HG02571 (cell line): ENCODE data around the gene PNCK.

Experiments
- ATAC-seq: cut with Tn5 transposase; IDR thresholded peaks from one replicate; pipeline ENCODE4 v1.9.1; 2021; ENCODE audit warnings: mild to moderate bottlenecking, moderate library complexity; ENCODE audit not compliant: unreplicated experiment

PNCK gene

DNA sequence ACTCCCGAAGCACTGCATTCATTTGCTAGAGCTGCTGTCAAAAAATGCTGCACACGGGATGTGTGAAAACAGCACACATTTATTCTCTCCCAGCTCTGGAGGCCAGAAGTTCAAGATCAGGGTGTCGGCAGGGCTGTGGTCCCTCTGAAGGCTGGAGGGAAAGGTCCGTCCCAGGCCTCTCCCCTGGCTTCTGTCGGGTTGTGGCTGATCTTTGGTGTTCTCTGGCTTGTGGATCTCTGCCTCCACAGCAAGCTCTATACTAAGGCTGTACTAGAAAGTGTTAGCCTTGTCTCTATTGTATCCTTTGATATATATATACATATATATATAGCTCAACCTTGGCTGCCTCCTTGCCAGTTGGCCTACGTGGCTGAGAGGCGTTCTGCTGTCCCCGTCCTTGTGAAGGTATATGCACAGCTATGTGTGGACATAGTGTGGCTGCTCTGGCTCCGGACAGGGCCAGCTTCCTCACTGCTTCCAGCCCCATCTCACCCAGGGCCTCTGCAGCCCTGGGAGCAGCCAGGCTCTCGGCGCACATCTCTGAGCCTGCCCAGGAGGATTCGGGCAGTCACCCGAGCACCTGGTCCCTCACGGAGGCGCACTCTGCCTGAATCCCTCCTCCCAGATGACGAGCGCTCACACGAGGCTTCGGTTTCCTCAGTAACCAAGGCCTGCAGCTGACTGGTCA lies 41.6 kb downstream of the PNCK start:
- no peak for ATAC-seq

DNA sequence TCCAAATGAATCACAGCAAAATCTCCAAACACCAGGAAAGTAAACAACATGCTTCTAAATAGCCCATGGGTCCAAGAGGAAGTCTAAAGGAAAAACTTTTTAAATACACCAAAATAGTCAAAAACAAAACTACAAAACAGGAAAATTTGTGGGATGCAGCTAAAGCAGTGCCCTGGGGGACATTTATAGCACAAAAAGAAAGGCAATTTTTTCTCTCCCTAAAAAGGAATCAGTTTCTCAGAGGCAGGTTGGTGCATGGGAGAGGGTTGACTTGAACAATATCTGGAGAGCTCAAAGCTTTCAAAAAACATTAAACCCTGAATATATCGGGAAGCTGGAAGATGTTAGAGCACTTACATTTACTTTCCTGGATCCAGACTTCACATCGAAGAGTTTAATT lies 42.3 kb downstream of the PNCK start:
- ATAC-seq: no peak

DNA sequence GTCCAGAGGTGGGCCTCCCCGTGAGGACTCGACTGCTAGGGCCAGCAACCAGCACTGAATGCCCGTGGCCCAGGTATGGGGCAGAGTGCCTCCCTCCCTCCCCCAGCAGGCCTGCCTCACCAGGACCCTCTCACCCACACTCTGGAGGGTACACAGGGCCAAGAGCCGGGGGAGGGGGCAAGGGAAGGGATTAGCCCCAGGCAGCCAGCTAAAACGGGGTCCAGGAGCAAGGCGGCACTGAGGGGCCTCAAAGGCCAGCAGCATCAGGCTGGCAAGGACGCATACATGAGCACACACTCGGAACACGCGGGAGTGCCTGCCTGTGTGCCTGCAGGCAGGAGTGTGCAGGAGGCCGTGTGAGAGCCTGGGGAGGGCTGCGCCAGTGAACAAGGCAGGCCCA lies 44.9 kb downstream of the PNCK start:
- no peak for ATAC-seq

DNA sequence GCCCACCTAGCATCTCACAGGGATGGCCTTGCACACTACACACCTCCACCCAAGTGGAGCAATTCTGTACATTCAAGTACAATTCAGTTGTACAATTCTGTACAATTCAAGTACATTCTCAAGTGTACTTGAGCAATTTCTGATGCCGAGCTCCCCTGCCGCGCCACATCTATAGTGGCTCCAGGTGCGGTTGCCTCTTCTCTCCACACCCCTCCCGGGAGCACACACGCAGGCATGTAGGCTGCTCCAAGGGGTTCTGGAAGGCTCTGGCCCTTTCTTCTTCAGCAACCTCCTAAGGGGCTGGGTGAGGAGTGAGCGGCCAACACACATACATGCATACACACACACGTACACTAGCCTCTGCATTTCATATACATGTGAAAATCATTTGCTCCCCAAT lies 45.5 kb downstream of the PNCK start:
- no peak for ATAC-seq

DNA sequence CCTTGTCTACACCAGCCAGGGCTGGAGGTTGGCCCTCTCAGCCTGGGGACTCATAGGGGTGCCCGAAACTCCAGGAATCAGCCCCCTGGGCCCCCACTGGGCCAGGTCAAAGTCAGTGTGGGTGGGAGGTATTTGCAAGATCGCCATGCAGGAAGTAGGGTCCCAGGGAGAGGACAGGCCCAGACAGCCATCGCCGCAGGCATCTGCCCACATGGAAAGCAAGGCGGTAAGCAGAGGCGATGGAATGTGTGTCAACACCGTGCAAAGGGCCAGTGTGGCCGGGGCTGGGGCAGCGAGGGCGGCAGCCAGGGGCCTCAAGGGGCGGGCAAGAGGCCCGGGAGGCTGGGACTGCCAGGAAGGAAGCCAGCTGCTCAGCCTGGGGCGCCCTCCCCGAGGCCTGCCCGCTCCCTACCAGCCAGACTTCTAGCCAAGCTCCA lies 45.9 kb downstream of the PNCK start:
- ATAC-seq: no peak

DNA sequence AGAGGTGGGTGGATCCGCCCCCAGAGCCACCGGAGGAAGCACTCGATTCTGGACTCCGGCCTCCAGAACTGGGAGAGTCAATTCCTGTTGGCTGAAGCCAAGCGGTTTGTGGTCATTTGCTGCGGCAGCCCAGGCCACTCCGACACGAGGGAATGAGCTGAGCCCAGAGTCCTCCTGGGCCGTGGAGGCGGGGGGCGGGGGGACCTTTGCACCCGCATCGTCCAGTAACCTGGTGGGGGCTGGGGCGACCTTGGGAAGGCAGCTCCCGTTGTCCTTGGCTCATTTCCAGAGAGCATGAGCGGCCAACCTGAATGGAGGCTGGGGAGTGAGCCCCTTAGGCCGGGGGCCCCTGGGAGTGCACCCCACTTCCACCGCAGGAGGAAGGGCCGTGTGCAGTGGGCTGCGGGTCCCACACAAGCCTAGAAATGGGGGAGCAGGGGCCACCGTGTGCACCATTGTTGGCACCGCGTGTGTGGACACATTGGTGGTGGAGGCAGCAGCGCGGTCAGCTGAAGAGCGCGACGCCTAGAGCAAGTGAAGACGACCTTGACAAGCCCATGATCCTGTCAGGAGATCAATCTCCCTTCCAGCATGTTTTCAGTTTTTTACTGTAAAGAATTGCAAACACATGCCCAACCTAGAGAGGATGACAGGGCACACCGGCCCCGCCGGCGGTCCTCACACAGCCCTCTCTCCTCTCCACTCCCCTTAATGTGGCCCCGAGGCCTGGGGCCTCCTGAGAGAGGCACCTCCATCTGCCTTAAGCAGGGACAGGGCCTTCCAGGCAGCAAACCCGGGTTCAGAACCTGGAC lies 46.5 kb downstream of the PNCK start:
- no peak for ATAC-seq

DNA sequence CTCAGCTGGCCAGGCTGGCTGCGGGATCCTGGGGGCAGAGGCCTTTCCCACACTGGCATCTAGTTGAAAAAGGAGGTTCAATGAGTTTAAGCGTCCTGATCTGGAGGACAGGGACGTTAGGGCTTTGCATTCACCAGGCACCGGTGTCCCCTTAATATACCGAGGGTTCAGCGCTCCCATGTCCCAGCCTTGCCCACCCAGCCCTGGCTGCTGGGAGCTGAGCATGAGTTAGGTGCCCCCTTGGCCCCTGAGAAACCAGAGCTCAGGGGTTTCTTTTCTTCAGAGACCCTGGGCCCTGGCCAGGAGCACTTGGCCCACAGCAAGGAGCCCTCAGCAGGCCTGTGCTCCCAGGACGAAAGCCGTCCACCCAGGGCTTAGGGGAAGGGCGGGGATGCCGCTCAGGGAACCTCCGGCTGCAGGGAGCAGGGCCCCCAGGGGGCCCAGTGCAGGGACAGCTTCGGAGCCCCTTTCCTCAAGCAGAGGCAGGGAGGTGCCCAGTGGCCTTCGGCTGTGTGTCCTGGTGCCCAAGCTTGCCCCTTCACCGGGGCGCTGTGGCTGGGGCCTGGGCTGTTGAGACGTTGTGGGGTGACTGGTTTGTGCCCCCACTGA lies 47.5 kb downstream of the PNCK start:
- no peak for ATAC-seq

DNA sequence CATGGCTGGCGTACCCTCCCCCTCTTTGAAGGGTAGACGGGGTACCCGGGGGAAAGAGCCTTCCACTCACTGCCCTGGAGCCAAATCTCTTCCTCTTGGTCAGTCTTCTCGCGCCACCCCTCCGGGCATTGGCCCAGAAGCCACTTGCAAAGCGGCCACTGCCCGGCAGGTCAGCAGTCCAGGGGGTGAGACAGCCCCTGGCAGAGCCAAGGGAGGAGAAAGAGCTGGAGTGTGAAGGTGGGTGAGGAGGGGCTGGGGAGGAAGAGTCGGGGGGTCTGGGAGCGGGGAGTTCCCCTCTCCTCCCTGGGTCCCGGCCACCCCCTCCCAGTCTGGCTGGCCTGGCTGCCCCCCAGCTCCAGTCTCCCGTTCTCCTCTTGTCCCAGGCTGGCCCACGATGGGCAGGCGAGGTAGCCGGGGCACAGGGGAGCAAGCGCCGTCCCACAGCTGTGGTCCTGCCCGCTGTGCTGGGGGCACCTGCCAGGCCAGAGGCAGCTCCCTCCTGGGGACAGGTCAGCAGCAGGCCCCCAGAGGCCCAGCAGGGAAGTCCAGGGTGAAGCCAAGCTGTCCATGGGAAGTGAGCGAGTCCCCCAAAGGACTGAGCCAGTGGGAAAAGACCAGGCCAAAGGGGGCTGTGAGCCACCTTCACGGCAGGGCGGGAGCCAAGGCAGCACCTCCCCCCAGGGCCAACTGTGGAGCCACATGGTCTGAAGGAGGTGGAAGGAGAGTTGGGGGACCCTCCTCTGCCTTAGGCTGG lies 48.2 kb downstream of the PNCK start:
- no peak for ATAC-seq

DNA sequence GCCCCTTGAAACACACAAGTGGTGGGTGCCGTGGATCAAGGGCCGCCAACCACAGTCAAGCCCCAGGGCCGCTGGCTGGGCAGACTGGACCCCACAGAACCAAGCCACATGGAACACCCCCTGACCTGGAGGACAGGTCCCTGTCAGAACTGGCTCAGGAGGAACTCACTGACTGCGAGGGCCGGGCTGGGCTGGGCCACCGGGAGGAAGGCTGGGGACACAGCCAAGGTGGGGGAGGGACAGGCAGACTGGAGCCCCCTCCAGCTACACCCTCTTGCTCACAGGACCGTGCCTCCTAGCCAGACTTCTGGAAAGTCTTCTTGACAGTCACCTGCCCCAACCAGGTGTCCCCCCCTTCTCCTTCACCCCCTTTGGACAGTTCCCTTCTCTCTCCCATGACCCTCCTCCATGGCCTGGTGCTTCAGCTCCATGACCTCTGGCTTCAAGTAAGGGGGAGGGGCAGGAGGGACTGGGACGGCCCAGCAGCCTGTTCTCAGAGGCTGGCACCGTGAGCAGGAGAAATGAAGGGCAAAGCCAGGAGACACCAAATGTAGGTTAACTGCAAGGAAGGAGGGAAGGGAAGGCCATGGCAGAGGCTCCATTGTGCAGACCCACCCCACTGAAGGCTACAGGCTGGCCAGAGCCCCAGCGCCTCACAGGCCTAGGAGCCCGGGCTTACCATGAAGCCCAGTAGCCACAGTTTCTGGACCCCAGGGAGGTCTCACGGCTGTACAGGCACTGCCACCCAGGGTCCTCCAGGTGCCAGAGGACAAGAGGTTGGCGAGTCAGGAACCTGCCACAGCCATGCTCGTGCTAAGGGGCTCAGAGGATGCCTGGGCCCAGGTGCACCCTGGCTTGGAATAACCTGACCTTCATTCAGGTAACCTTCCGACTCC lies 49.2 kb downstream of the PNCK start:
- ATAC-seq: no peak

DNA sequence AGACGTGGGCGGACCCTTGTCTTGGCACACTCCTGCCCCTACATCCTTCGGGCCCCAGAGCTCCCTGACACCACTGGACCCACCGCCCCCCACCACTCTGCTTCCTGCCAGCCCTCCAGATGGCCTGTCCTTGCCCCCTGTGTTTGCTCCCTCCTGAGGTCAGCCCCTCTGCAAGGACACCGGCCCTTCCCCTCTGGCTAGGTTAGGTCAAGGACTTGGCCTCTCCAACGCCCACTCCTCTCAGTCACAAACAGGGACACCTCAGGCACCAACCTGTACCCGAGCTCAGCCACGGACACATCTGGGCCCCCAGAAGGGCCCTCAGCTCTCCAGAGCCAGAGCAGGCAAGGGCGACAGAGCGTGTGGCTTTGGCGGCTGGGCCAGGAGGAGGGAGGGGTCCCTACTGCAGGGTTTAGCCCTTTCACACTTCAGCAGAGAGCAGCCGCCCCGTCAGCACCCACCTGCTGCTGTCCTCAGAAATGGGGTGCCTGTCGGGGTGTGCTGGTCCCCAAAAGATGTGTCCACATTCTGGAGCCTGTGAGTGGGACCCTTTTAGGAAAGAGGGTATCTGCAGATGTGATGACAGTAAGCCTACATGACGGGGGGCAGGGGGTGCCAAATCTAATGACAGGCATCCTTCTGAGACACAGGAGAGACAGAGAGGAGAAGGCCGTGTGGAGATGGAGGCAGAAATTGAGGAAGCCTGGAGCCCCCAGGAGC lies 50.1 kb downstream of the PNCK start:
- no peak for ATAC-seq

DNA sequence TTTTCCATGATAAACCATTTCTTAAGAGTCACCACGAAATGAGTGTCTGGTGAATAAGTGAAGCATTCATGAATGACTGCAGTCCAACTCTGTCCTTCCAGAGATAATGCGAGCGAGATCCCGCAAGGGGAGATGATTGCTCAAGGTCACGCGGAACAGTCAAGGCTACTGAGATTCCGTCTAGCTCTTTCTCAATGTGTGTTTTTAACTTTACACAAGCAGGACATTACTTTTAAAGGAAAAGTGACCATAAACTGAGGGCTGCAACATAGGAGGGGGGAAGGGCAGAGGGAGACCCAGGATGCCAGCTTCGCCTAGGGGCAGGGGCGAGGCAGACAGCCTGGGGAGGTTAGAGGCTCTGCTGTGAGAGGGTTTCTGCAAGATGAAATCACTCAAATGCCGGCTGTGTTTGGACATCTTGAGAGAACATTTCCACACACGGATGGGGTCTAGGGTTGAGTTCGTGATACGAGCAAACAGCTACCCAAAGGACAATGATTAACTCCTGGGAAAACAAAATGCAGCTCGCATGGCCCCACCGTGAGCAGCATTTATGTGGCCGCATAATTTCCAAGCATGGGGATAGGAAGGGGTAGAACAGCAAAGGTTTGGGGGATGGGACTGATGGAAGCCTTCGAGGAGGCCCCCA lies 50.8 kb downstream of the PNCK start:
- no peak for ATAC-seq

DNA sequence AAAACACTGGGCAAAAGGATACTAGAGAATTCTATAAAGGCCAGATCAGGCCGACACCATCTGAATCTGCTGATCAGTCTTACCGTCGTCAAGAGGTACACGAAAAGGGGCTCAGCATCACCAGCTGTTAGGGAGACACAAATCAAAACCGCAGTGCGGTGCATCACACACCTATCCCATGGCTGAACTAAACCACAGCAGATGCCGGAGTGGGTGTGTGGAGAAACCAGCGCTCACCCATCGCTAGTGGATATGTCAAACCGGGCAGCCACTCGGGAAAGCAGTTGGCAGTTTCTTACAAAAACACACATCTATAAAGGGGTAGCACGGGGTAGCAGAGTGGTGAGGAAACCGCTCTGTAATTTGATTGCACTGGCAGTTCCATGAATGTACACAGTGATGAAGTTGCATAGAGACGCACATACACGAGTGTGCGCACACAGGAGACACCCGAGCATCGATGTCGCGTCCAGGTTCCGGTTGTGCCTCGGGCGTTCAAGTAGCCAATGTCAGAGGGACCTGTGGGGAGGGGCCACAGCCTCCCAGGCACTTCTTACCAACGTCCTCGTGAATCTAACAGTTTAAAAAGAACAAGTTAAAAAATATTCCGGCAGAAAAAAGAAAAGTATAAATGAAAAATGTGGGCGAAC lies 51.5 kb downstream of the PNCK start:
- ATAC-seq: no peak

DNA sequence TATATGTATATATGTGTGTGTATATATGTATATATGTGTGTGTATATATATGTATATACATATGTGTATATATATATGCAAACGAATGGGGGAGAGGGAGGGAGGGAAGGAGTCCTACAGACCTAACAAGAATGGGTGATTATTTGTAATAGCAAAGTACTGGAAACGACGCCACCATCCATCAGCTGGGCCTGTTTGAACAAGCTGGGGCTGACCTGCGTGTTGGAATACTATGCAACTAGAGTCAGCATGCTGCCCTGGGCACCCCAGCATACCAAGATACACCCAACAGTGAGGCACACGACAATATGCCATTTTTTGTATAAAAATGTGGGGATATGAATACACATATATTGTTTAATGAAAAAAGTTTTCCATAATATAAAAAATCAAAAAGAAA lies 53.0 kb downstream of the PNCK start:
- ATAC-seq: no peak
